ENCODE data around the gene CAPN5.

Gene CAPN5

DNA sequence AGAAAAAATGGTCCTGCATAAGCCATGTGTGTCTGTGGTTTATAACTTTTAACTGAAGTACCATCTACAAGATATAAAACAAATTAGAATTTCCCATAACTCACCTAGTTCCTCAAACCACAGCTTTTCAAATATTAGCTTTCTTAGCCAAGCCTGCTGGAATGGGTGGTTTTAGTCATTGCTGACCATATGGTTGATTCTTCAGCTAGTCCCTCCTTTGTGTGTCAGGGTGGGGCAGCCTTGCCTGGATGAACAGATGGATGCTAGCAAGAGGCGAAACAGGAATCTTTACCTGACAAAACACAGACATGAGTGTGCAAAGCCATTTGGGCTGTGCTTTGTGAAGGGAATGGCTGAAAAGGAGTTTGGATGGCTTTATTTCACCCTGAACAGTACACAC is 39.5 kb upstream of the CAPN5 start:
- H3K27ac ChIP-seq = no peak overlapping the region
- TF ChIP-seq, protein P1, sequence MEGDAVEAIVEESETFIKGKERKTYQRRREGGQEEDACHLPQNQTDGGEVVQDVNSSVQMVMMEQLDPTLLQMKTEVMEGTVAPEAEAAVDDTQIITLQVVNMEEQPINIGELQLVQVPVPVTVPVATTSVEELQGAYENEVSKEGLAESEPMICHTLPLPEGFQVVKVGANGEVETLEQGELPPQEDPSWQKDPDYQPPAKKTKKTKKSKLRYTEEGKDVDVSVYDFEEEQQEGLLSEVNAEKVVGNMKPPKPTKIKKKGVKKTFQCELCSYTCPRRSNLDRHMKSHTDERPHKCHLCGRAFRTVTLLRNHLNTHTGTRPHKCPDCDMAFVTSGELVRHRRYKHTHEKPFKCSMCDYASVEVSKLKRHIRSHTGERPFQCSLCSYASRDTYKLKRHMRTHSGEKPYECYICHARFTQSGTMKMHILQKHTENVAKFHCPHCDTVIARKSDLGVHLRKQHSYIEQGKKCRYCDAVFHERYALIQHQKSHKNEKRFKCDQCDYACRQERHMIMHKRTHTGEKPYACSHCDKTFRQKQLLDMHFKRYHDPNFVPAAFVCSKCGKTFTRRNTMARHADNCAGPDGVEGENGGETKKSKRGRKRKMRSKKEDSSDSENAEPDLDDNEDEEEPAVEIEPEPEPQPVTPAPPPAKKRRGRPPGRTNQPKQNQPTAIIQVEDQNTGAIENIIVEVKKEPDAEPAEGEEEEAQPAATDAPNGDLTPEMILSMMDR (IDR thresholded peaks at IDR 0.05) = no peak
- DNase-seq (ENCODE audit: low spot score) = no peak
- no peak overlapping the region for H3K4me3 ChIP-seq

DNA sequence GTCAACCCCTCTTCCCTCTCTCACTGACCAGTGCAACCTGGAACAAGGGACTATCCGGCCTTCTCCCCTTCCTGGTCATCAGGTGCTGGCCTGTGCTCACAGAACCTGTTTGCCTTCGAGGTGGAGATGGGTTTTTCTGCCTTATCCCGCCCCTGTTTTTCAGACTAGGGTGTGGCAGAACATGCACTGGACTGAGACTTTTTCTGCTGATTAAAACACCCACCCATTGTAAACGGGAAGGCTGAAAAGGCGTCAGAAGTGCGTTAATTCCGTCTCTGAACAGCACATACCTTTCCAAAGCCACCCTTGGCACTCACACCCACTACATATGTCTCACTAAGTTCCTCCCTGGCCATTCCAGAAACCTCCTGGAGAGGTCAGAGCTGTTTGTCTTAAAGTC is 36.9 kb upstream of the CAPN5 start:
- TF ChIP-seq, protein P1 (IDR thresholded peaks at IDR 0.05) = no peak
- DNase-seq (ENCODE audit: low spot score) = no peak
- Histone ChIP-seq H3K4me3 (no peak overlapping the region), H3K27ac (no peak overlapping the region)

DNA sequence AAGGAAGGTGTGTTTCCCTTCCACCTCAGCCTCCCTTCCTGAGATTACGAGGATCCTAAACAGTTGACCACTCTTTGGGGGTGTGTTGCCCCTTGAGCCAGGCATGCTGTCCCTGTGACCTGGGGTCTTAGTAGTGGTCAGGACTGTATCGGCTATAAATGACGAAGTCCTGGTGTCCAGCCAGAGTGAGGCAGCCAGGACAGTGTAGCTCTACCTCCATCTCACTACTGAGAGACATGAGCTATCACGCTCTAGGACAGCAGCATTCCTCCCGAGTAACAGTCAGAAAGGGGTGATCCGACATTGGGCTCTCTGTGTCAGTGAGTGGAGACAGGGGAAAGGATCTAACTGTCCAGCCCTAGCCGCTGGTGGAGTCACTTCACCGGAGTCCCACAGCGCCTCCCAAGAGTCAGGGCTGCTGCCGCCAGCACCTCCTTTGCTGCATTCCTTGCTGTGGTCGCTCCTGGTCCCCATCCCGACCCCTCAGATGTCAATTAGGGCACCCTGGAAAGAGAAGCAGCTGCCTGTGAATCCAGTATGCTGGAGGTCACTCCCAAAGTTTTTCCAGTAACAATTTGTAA is 35.8 kb upstream of the CAPN5 start:
- DNase-seq (ENCODE audit: low spot score) = no peak
- TF ChIP-seq, protein P1 (IDR thresholded peaks at IDR 0.05) = no peak
- no peak overlapping the region for H3K4me3 ChIP-seq
- H3K27ac ChIP-seq = no peak overlapping the region

DNA sequence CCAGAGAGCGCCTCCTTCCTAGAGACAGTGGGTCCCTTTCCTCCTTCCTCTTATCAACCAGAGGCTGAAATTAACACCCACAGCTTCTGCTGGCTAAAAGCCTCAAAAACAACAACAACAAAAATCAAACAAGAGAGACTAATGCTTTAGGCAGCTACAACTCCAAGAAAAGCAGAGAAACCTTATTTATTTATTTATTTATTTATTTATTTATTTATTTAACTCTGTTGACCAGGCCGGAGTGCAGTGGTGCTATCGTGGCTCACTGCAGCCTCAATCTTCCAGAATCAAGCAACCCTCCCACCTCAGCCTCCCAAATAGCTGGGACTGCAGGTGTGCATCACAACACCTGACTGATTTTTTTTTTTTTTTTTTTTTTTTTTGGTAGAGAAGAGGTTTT is 35.2 kb upstream of the CAPN5 start:
- no peak overlapping the region for H3K27ac ChIP-seq
- TF ChIP-seq, protein P1 (IDR thresholded peaks at IDR 0.05) = no peak
- no peak for DNase-seq (ENCODE audit: low spot score)
- H3K4me3 ChIP-seq = no peak overlapping the region

DNA sequence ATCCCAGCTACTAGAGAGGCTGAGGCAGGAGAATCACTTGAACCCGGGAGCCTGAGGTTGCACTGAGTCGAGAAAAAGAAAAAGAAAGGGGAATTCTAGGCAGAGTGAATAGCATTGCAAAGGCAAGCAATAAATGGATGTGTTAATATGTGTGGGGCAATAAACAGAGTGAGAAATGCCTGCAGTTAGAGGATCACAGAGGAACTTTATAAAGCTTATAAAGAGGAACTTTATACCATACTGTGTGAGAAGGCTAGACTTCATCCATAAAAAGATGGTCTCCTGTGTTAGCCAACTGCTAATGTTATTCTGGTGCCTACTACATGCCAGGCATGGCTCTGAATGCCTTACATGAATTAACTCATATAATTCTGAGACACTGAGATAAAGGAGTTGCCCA is 31.7 kb upstream of the CAPN5 start:
- TF ChIP-seq, protein P1 (IDR thresholded peaks at IDR 0.05) = no peak
- Histone ChIP-seq H3K4me3 (no peak overlapping the region), H3K27ac (no peak overlapping the region)
- no peak for DNase-seq (ENCODE audit: low spot score)

DNA sequence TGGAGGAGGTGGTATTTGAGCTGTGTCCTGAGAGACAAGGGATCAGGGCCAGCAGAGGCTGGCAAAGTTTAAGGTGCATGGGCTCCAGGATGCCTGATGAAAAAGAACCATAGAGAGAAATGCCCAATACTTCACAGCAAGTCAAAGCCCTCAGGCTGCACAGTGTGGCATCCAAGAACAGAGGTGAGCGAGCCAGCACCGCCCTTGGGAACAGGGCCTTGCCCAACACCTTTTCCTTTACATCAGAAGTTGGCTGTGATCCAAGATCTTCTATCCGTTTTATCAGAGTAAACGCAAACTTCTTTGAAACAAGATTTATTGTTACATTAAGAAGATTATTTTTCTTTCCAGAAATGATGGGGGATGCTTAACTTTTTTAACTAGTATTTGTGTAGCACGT is 31.2 kb upstream of the CAPN5 start:
- DNase-seq (ENCODE audit: low spot score) = no peak
- Histone ChIP-seq H3K4me3 (no peak overlapping the region), H3K27ac (no peak overlapping the region)
- TF ChIP-seq, protein P1 (IDR thresholded peaks at IDR 0.05) = no peak

DNA sequence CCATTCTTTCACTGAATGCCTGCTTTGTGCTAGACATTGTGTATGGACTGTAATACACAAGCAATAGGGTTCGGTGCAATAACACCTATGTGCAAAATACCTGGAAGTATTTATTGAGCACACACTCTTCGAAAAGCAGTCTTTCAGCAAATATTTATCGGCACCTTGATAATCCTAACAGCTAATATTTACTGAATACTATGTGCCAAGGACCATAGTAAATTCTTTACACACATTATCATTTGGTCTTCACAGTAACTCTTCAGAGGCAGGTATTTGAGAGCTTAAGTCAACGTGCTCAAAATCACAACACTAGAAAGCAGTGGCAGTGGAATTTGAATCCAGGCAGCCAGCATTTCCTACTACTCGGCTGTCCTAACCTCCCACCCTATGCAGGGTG is 30.4 kb upstream of the CAPN5 start:
- TF ChIP-seq, protein P1 (IDR thresholded peaks at IDR 0.05) = no peak
- H3K4me3 ChIP-seq = no peak overlapping the region
- no peak for DNase-seq (ENCODE audit: low spot score)
- no peak overlapping the region for H3K27ac ChIP-seq
